WERI-Rb-1 (cell line): ENCODE results near the gene CEP192.

Experiments
- DNase-seq: peaks from one replicate; pipeline ENCODE4 v3.0.0-alpha.2; 2020
- H3K27ac ChIP-seq: fragments of 250-450 bp; sonication (Bioruptor Pico); 2 replicates; pipeline ENCODE4 v1.5.1; 2020; ENCODE audit warnings: mild to moderate bottlenecking, moderate library complexity
- H3K27me3 ChIP-seq: fragments of 250-450 bp; sonication (Bioruptor Pico); 2 replicates; pipeline ENCODE4 v1.5.1; 2021; ENCODE audit warnings: mild to moderate bottlenecking, low read depth, moderate library complexity; ENCODE audit not compliant: insufficient read depth, severe bottlenecking
- H3K36me3 ChIP-seq: fragments of 250-450 bp; sonication (Bioruptor Pico); 2 replicates; pipeline ENCODE4 v1.5.1; 2020; ENCODE audit warnings: mild to moderate bottlenecking, moderate library complexity
- H3K4me3 ChIP-seq: 2 replicates; pipeline ENCODE4 v1.5.1; 2011; ENCODE audit warnings: low read depth, mild to moderate bottlenecking, control low read depth, low read length
- H3K9me3 ChIP-seq: fragments of 250-450 bp; sonication (Bioruptor Pico); 2 replicates; pipeline ENCODE4 v1.5.1; 2021; ENCODE audit warnings: mild to moderate bottlenecking, moderate library complexity; ENCODE audit not compliant: severe bottlenecking
- TF ChIP-seq, protein P1 (sequence below): IDR thresholded peaks from 2 replicates; pipeline ENCODE4 v1.5.1; 2011; ENCODE audit warnings: low read depth, mild to moderate bottlenecking, control low read depth, inconsistent platforms, low read length

The CEP192 gene

GRCh38 chr18:13005289-13005688 lies 14.1 kb downstream of the CEP192 start:
- no peak overlapping the region for H3K27ac ChIP-seq
- H3K27me3 ChIP-seq: no peaks in the 10 kb centered on the region
- TF ChIP-seq, protein P1, sequence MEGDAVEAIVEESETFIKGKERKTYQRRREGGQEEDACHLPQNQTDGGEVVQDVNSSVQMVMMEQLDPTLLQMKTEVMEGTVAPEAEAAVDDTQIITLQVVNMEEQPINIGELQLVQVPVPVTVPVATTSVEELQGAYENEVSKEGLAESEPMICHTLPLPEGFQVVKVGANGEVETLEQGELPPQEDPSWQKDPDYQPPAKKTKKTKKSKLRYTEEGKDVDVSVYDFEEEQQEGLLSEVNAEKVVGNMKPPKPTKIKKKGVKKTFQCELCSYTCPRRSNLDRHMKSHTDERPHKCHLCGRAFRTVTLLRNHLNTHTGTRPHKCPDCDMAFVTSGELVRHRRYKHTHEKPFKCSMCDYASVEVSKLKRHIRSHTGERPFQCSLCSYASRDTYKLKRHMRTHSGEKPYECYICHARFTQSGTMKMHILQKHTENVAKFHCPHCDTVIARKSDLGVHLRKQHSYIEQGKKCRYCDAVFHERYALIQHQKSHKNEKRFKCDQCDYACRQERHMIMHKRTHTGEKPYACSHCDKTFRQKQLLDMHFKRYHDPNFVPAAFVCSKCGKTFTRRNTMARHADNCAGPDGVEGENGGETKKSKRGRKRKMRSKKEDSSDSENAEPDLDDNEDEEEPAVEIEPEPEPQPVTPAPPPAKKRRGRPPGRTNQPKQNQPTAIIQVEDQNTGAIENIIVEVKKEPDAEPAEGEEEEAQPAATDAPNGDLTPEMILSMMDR: no peak
- no peak for DNase-seq
- H3K9me3 ChIP-seq: no peaks in the 10 kb centered on the region
- H3K4me3 ChIP-seq: no peak overlapping the region
- H3K36me3 ChIP-seq: peaks cover 71% of the 10 kb centered on the region

- DNase-seq: no peak
- Histone ChIP-seq H3K36me3 (peaks cover 72% of the 10 kb centered on the region), H3K27ac (no peak overlapping the region), H3K4me3 (no peak overlapping the region), H3K27me3 (no peaks in the 10 kb centered on the region), H3K9me3 (no peaks in the 10 kb centered on the region)
- TF ChIP-seq, protein P1: no peak
Observed at GRCh38 chr18:13006531-13007247, 15.5 kb downstream of the CEP192 start.

DNA sequence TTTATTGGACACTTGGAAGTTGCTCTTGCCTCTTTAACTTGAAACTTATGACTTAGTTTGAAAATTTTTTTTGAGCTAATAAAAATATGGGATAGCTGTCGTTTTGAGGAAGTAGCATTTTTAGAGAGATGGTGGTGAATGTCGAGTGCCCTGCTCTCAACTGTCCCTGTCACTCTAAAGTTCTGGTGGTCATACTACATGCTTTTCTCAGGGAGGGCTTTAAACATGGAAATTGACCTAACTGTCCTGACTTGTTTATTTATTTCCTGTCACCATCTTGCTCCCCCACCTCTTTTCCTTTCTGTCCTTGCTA lies 16.0 kb downstream of the CEP192 start:
- Histone ChIP-seq H3K27ac (no peak overlapping the region), H3K27me3 (no peaks in the 10 kb centered on the region), H3K4me3 (no peak overlapping the region), H3K36me3 (peaks cover 72% of the 10 kb centered on the region), H3K9me3 (no peaks in the 10 kb centered on the region)
- TF ChIP-seq, protein P1: no peak
- DNase-seq: no peak

- TF ChIP-seq, protein P1: no peak
- no peak overlapping the region for H3K4me3 ChIP-seq
- H3K36me3 ChIP-seq: peaks cover 83% of the 10 kb centered on the region
- H3K27me3 ChIP-seq: no peaks in the 10 kb centered on the region
- no peaks in the 10 kb centered on the region for H3K9me3 ChIP-seq
- DNase-seq: no peak
- no peak overlapping the region for H3K27ac ChIP-seq
Observed at GRCh38 chr18:13011719-13012118, 20.6 kb downstream of the CEP192 start.

- no peak for DNase-seq
- Histone ChIP-seq H3K9me3 (no peaks in the 10 kb centered on the region), H3K27ac (no peak overlapping the region), H3K4me3 (no peak overlapping the region), H3K27me3 (no peaks in the 10 kb centered on the region), H3K36me3 (peaks cover 92% of the 10 kb centered on the region)
- TF ChIP-seq, protein P1: no peak
Observed at GRCh38 chr18:13014232-13014631, 23.1 kb downstream of the CEP192 start.

DNA sequence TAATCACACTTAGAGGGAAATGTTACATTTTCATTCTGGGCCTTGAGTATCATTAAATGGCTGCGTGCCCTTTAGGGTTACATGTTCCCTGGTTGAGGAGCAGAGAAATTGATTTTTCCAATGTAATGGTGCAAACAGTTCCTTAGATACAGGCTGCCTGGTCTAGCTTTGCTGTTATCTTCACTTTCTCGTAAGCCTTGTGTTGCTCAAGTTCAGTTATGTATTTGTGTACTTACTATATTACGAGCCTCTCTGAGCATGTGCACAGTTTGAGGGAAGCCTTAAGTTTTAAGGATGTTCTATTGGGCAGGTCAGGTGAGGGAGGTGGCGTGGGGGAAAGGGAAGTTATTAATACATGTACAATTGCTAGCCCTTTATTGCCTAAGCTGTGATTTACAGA lies 23.7 kb downstream of the CEP192 start:
- Histone ChIP-seq H3K9me3 (no peaks in the 10 kb centered on the region), H3K27me3 (no peaks in the 10 kb centered on the region), H3K27ac (no peak overlapping the region), H3K36me3 (peaks cover 88% of the 10 kb centered on the region), H3K4me3 (no peak overlapping the region)
- no peak for DNase-seq
- TF ChIP-seq, protein P1: no peak
